KOPT-K1 (cell line): ENCODE measurements around the gene ARHGEF11.

ENCODE experiments used
- H3K27ac ChIP-seq: fragments of 200-600 bp; sonication (generic); 2 replicates; pipeline ENCODE4 v1.5.1; 2016; ENCODE audit warnings: antibody characterized with exemption, mild to moderate bottlenecking, low read depth, low read length; ENCODE audit not compliant: poor library complexity, severe bottlenecking
- H3K36me3 ChIP-seq: fragments of 200-600 bp; sonication (generic); 2 replicates; pipeline ENCODE4 v1.5.1; 2017; ENCODE audit warnings: antibody characterized with exemption, mild to moderate bottlenecking, low read length, moderate library complexity; ENCODE audit not compliant: insufficient read depth
- H3K9me3 ChIP-seq: fragments of 200-600 bp; sonication (generic); 2 replicates; pipeline ENCODE4 v1.5.1; 2017; ENCODE audit warnings: antibody characterized with exemption, low read length, mild to moderate bottlenecking; ENCODE audit not compliant: insufficient read depth, poor library complexity, severe bottlenecking

The ARHGEF11 gene

GRCh38 chr1:156899956-156900718 is 145.4 kb downstream of the ARHGEF11 start:
- Histone ChIP-seq H3K36me3 (no peaks in the 10 kb centered on the region), H3K27ac (no peak overlapping the region), H3K9me3 (no peaks in the 10 kb centered on the region)

- no peaks in the 10 kb centered on the region for H3K36me3 ChIP-seq
- H3K27ac ChIP-seq: no peak overlapping the region
- H3K9me3 ChIP-seq: no peaks in the 10 kb centered on the region
Observed at GRCh38 chr1:156898971-156899664, 146.4 kb downstream of the ARHGEF11 start.

GRCh38 chr1:156898161-156898566 is 147.4 kb downstream of the ARHGEF11 start:
- Histone ChIP-seq H3K9me3 (no peaks in the 10 kb centered on the region), H3K27ac (no peak overlapping the region), H3K36me3 (no peaks in the 10 kb centered on the region)

- H3K27ac ChIP-seq: no peak overlapping the region
- no peaks in the 10 kb centered on the region for H3K9me3 ChIP-seq
- no peaks in the 10 kb centered on the region for H3K36me3 ChIP-seq
Observed at GRCh38 chr1:156897078-156897825, 148.3 kb downstream of the ARHGEF11 start.

- Histone ChIP-seq H3K36me3 (no peaks in the 10 kb centered on the region), H3K27ac (no peak overlapping the region), H3K9me3 (no peaks in the 10 kb centered on the region)
Observed at GRCh38 chr1:156896490-156897033, 149.0 kb downstream of the ARHGEF11 start.

GRCh38 chr1:156895927-156896326 is 149.6 kb downstream of the ARHGEF11 start:
- no peak overlapping the region for H3K27ac ChIP-seq
- no peaks in the 10 kb centered on the region for H3K9me3 ChIP-seq
- no peaks in the 10 kb centered on the region for H3K36me3 ChIP-seq

GRCh38 chr1:156895455-156895812 is 150.1 kb downstream of the ARHGEF11 start:
- Histone ChIP-seq H3K27ac (no peak overlapping the region), H3K36me3 (no peaks in the 10 kb centered on the region)

GRCh38 chr1:156894711-156895454 is 150.7 kb downstream of the ARHGEF11 start:
- Histone ChIP-seq H3K36me3 (no peaks in the 10 kb centered on the region), H3K27ac (no peak overlapping the region), H3K9me3 (no peaks in the 10 kb centered on the region)

More at GRCh38 chr1:156895455-156895812, 150.1 kb downstream of the ARHGEF11 start:
- H3K9me3 ChIP-seq: no peaks in the 10 kb centered on the region

GRCh38 chr1:156894001-156894400 is 151.5 kb downstream of the ARHGEF11 start:
- H3K27ac ChIP-seq: no peak overlapping the region
- H3K9me3 ChIP-seq: no peaks in the 10 kb centered on the region
- H3K36me3 ChIP-seq: no peaks in the 10 kb centered on the region

- H3K36me3 ChIP-seq: no peaks in the 10 kb centered on the region
- H3K27ac ChIP-seq: no peak within 1 kb of the TSS
Observed at GRCh38 chr1:156893048-156893953, 152.2 kb downstream of the ARHGEF11 start, which contains the start of gene PEAR1. Gene PEAR1, plus strand, starts transcription at chr1:156893718. Its CDS starts 10,209 bp downstream, at chr1:156903927.

GRCh38 chr1:156892190-156893047 is 153.1 kb downstream of the ARHGEF11 start:
- Histone ChIP-seq H3K27ac (no peak overlapping the region), H3K36me3 (no peaks in the 10 kb centered on the region), H3K9me3 (no peaks in the 10 kb centered on the region)

More at GRCh38 chr1:156893048-156893953, 152.2 kb downstream of the ARHGEF11 start, which contains the start of gene PEAR1:
- no peaks in the 10 kb centered on the region for H3K9me3 ChIP-seq

GRCh38 chr1:156889802-156890580 is 155.6 kb downstream of the ARHGEF11 start:
- no peaks in the 10 kb centered on the region for H3K36me3 ChIP-seq
- H3K27ac ChIP-seq: no peak overlapping the region

More at GRCh38 chr1:156889802-156890580, 155.6 kb downstream of the ARHGEF11 start:
- no peaks in the 10 kb centered on the region for H3K9me3 ChIP-seq
